Right ventricle myocardium inferior (tissue), 1 donor: Measurements from ENCODE around the gene TAF1C. TPM values are rescaled to one million over a fixed set of nuclear protein-coding genes. Genes with fewer than 3 reads are reported as not detected.
A peak's percentile ranks its signal among the peaks of the same experiment; 100 is the strongest.

Experiments
- ATAC-seq: fragments of 200-7000 bp; cut with Tn5 transposase; one replicate; pipeline ENCODE4 v1.9.1; 2020; ENCODE audit warnings: mild to moderate bottlenecking, moderate library complexity
- DNase-seq: peaks from one replicate; pipeline ENCODE4 v3.0.0; 2021; ENCODE audit errors: missing footprints
- intact Hi-C: fragments of 100-400 bp; cut with DNase I; formaldehyde crosslinking; loops from one replicate; pipeline ENCODE4 v1.11.0; 2022
- total RNA-seq: library from RNA; stranded (reverse); fragmentation: NEBNext Ultra II Directional; extraction: Animal tissue kit (Norgen Biotek cat#: 25700); gene quantifications from one replicate; pipeline ENCODE4 v1.2.1, GENCODE V29; 2021
- donor health status: DM: no; HTN: yes; CAD: no; lungs with severe emphysema.

Gene TAF1C
- total RNA-seq, 1 donor from 2014 or later: 26.5 TPM

- no peak for ATAC-seq
- intact Hi-C loops: no loop called here
- no peak for DNase-seq
These were observed 43.8 kb downstream of the TAF1C start for GRCh38 chr16:84143081-84143480.

- intact Hi-C loops: no loop called here
- ATAC-seq (no peak), DNase-seq (no peak)
These were observed 45.6 kb downstream of the TAF1C start for GRCh38 chr16:84141143-84141670.

GRCh38 chr16:84139628-84140258 lies 47.1 kb downstream of the TAF1C start:
- DNase-seq (no peak), ATAC-seq (no peak)
- intact Hi-C loops: loop anchor here (2.0 to 5.0 kb wide), 2 partner anchors 23 to 52 kb away; partner anchors contain the start of gene MBTPS1

- ATAC-seq: peak; percentile 82
- DNase-seq: no peak
- intact Hi-C loops: loop anchor here (2.0 to 5.0 kb wide), 2 partner anchors 22 to 52 kb away; partner anchors contain the start of gene MBTPS1
These were observed 47.8 kb downstream of the TAF1C start for GRCh38 chr16:84138824-84139627.

- DNase-seq: no peak
- intact Hi-C loops: loop anchor here (2.0 to 5.0 kb wide), 2 partner anchors 22 to 51 kb away; partner anchors contain the start of gene MBTPS1
- no peak for ATAC-seq
These were observed 48.4 kb downstream of the TAF1C start for GRCh38 chr16:84138500-84138823.

- intact Hi-C loops: loop anchor here (2.0 to 5.0 kb wide), 2 partner anchors 21 to 51 kb away; partner anchors contain the start of gene MBTPS1
- DNase-seq (no peak), ATAC-seq (no peak)
These were observed 49.0 kb downstream of the TAF1C start for GRCh38 chr16:84137769-84138357.

- intact Hi-C loops: loop anchor here (5.0 kb wide), 1 partner anchor 50 kb away; no protein-coding TSS in a partner anchor
- no peak for ATAC-seq
- DNase-seq: no peak
These were observed 49.6 kb downstream of the TAF1C start for GRCh38 chr16:84137287-84137686.

GRCh38 chr16:84136331-84137125 lies 50.3 kb downstream of the TAF1C start:
- DNase-seq: no peak
- no peak for ATAC-seq
- intact Hi-C loops: loop anchor here (5.0 kb wide), 1 partner anchor 49 kb away; no protein-coding TSS in a partner anchor

- no peak for ATAC-seq
- intact Hi-C loops: no loop called here
- DNase-seq: no peak
These were observed 54.2 kb downstream of the TAF1C start for GRCh38 chr16:84132527-84133285.

GRCh38 chr16:84131117-84131516 lies 55.7 kb downstream of the TAF1C start:
- ATAC-seq: no peak
- no peak for DNase-seq
- intact Hi-C loops: no loop called here

Other genes starting within 250 kb of the TAF1C start
- gene OSGIN1, start 233.8 kb downstream of the TAF1C start, total RNA-seq: 8.2 TPM
- gene NECAB2, start 218.8 kb downstream of the TAF1C start, total RNA-seq: 1.8 TPM
- 3.1 TPM for gene SLC38A8, start 144.3 kb downstream of the TAF1C start, total RNA-seq
- 70.2 TPM for gene MBTPS1, start 70.1 kb downstream of the TAF1C start, total RNA-seq
- gene HSDL1, start 41.9 kb downstream of the TAF1C start, total RNA-seq: 24.1 TPM
- not detected for gene DNAAF1, start 41.7 kb downstream of the TAF1C start, total RNA-seq
- gene ADAD2, start 4.1 kb upstream of the TAF1C start, total RNA-seq: not detected
- gene KCNG4, start 53.0 kb upstream of the TAF1C start, total RNA-seq: not detected
- gene WFDC1, start 107.8 kb upstream of the TAF1C start, total RNA-seq: 1.5 TPM
- gene ATP2C2, start 181.5 kb upstream of the TAF1C start, total RNA-seq: not detected